KMS-11 (cell line): ENCODE measurements around the gene GEMIN4.
"Not testable (repeated sequence)": the region's sequence is repeated elsewhere in the genome, so short reads cannot be mapped to it uniquely, and the experiment has no call there.

Experiments used
- H2AFZ ChIP-seq: fragments of 200-600 bp; sonication (generic); 2 replicates; pipeline ENCODE4 v1.6.1; 2016; ENCODE audit warnings: antibody characterized with exemption, mixed run types, low read depth
- H3K27ac ChIP-seq: fragments of 200-600 bp; sonication (generic); 2 replicates; pipeline ENCODE4 v1.6.1; 2016; ENCODE audit warnings: mild to moderate bottlenecking, mixed run types
- H3K27me3 ChIP-seq: fragments of 200-600 bp; sonication (generic); 2 replicates; pipeline ENCODE4 v1.6.1; 2017; ENCODE audit warnings: mild to moderate bottlenecking, low read depth, mixed run types, moderate library complexity; ENCODE audit not compliant: insufficient read depth
- H3K36me3 ChIP-seq: fragments of 200-600 bp; sonication (generic); 2 replicates; pipeline ENCODE4 v1.6.1; 2017; ENCODE audit warnings: mild to moderate bottlenecking, mixed run types; ENCODE audit not compliant: insufficient read depth
- H3K4me1 ChIP-seq: fragments of 200-600 bp; sonication (generic); 2 replicates; pipeline ENCODE4 v1.6.1; 2016; ENCODE audit warnings: mild to moderate bottlenecking, low read depth, mixed run types; ENCODE audit not compliant: poor library complexity, severe bottlenecking
- H3K4me2 ChIP-seq: fragments of 200-600 bp; sonication (generic); 2 replicates; pipeline ENCODE4 v1.7.0; 2016; ENCODE audit warnings: mild to moderate bottlenecking, mixed run types
- H3K4me3 ChIP-seq: fragments of 200-600 bp; sonication (generic); IDR thresholded peaks from 2 replicates; pipeline ENCODE4 v1.6.1; 2017; ENCODE audit warnings: low read depth, low read length, mixed read lengths; ENCODE audit not compliant: insufficient read depth
- H3K79me2 ChIP-seq: fragments of 200-600 bp; sonication (generic); 2 replicates; pipeline ENCODE4 v1.6.1; 2016; ENCODE audit warnings: low read depth, mixed run types; ENCODE audit not compliant: insufficient read depth
- H3K9ac ChIP-seq: fragments of 200-600 bp; sonication (generic); 2 replicates; pipeline ENCODE4 v1.6.1; 2016; ENCODE audit warnings: mild to moderate bottlenecking, mixed run types
- H4K20me1 ChIP-seq: fragments of 200-600 bp; sonication (generic); 2 replicates; pipeline ENCODE4 v1.6.1; 2016; ENCODE audit warnings: mild to moderate bottlenecking, mixed run types; ENCODE audit not compliant: insufficient read depth
- CTCF ChIP-seq: fragments of 200-600 bp; sonication (generic); conservative IDR thresholded peaks from 2 replicates; pipeline ENCODE4 v1.6.1; 2017; ENCODE audit warnings: low read depth, mild to moderate bottlenecking, antibody characterized with exemption, low read length, moderate library complexity, mixed read lengths

The GEMIN4 gene

GRCh38 chr17:753418-753817, 1.4 kb upstream of the GEMIN4 start:
- no peaks in the 10 kb centered on the region for H3K36me3 ChIP-seq
- TF ChIP-seq CTCF, result no peak
- H3K4me2 ChIP-seq, result no peak overlapping the region

GRCh38 chr17:752620-753219, 656 bp upstream of the GEMIN4 start:
- Histone ChIP-seq H3K4me3 (no peak overlapping the region), H3K27ac (no peak overlapping the region)
- no peak; the same call in 1 of the 2 replicates for TF ChIP-seq CTCF

More at GRCh38 chr17:753418-753817, 1.4 kb upstream of the GEMIN4 start:
- no peaks in the 10 kb centered on the region for H4K20me1 ChIP-seq
- H3K4me3 ChIP-seq, result no peak overlapping the region
- peaks cover 27% of the 10 kb centered on the region for H3K79me2 ChIP-seq
- no peak overlapping the region for H3K9ac ChIP-seq
- H3K27me3 ChIP-seq, result no peaks in the 10 kb centered on the region
- H2AFZ ChIP-seq, result no peak overlapping the region
- no peak overlapping the region for H3K27ac ChIP-seq
- H3K4me1 ChIP-seq, result peaks cover 9% of the 10 kb centered on the region

GRCh38 chr17:751269-752001, 629 bp downstream of the GEMIN4 start:
- Histone ChIP-seq H3K27me3 (no peaks in the 10 kb centered on the region), H3K4me1 (peaks cover 9% of the 10 kb centered on the region), H3K36me3 (no peaks in the 10 kb centered on the region), H3K4me3 (no peak overlapping the region), H3K79me2 (peaks cover 31% of the 10 kb centered on the region), H2AFZ (peak overlapping the region; percentile 64), H3K27ac (peak overlapping the region; percentile 64), H3K4me2 (peak overlapping the region; percentile 89), H4K20me1 (no peaks in the 10 kb centered on the region), H3K9ac (peak overlapping the region; percentile 93)
- no peak for TF ChIP-seq CTCF

More at GRCh38 chr17:752620-753219, 656 bp upstream of the GEMIN4 start:
- peaks cover 9% of the 10 kb centered on the region for H3K4me1 ChIP-seq
- no peaks in the 10 kb centered on the region for H3K27me3 ChIP-seq
- H3K4me2 ChIP-seq, result peak overlapping the region; percentile 60
- no peaks in the 10 kb centered on the region for H3K36me3 ChIP-seq
- H4K20me1 ChIP-seq, result no peaks in the 10 kb centered on the region
- peaks cover 31% of the 10 kb centered on the region for H3K79me2 ChIP-seq
- H2AFZ ChIP-seq, result peak overlapping the region; percentile 89
- H3K9ac ChIP-seq, result peak overlapping the region; percentile 93; the same call in 1 of the 2 replicates

- peaks cover 31% of the 10 kb centered on the region for H3K79me2 ChIP-seq
- H3K4me2 ChIP-seq, result peak overlapping the region; percentile 89
- peaks cover 9% of the 10 kb centered on the region for H3K4me1 ChIP-seq
- H4K20me1 ChIP-seq, result no peaks in the 10 kb centered on the region
- H3K9ac ChIP-seq, result peak overlapping the region; percentile 93; the same call in 1 of the 2 replicates
- no peaks in the 10 kb centered on the region for H3K27me3 ChIP-seq
- H3K27ac ChIP-seq, result no peak overlapping the region
- no peak overlapping the region for H2AFZ ChIP-seq
- H3K4me3 ChIP-seq, result no peak overlapping the region
- H3K36me3 ChIP-seq, result no peaks in the 10 kb centered on the region
- no peak for TF ChIP-seq CTCF
These were observed 1.5 kb downstream of the GEMIN4 start for GRCh38 chr17:750431-751037.

- not testable (repeated sequence) for H3K4me3 ChIP-seq, H4K20me1 ChIP-seq, H3K27ac ChIP-seq, H2AFZ ChIP-seq, H3K4me1 ChIP-seq, H3K9ac ChIP-seq, H3K36me3 ChIP-seq, H3K27me3 ChIP-seq
- peaks cover 31% of the 10 kb centered on the region for H3K79me2 ChIP-seq
- peak overlapping the region; percentile 89; the same call in 1 of the 2 replicates for H3K4me2 ChIP-seq
These were observed 2.7 kb downstream of the GEMIN4 start for GRCh38 chr17:749359-749758.

- H3K4me3 ChIP-seq, H3K27ac ChIP-seq, H4K20me1 ChIP-seq, H3K9ac ChIP-seq, H3K4me2 ChIP-seq, H3K36me3 ChIP-seq, H2AFZ ChIP-seq, H3K27me3 ChIP-seq, H3K4me1 ChIP-seq: not testable (repeated sequence)
- H3K79me2 ChIP-seq, result peaks cover 31% of the 10 kb centered on the region
These were observed 3.5 kb downstream of the GEMIN4 start for GRCh38 chr17:748604-749003.
